HG03432 (cell line): ENCODE results near the gene PTPRD.
"Not testable (repeated sequence)": the region's sequence is repeated elsewhere in the genome, so short reads cannot be mapped to it uniquely, and the experiment has no call there.

Experiments
- ATAC-seq: cut with Tn5 transposase; IDR thresholded peaks from one replicate; pipeline ENCODE4 v1.9.1; 2021; ENCODE audit warnings: mild to moderate bottlenecking, moderate library complexity; ENCODE audit not compliant: unreplicated experiment

Gene PTPRD

DNA sequence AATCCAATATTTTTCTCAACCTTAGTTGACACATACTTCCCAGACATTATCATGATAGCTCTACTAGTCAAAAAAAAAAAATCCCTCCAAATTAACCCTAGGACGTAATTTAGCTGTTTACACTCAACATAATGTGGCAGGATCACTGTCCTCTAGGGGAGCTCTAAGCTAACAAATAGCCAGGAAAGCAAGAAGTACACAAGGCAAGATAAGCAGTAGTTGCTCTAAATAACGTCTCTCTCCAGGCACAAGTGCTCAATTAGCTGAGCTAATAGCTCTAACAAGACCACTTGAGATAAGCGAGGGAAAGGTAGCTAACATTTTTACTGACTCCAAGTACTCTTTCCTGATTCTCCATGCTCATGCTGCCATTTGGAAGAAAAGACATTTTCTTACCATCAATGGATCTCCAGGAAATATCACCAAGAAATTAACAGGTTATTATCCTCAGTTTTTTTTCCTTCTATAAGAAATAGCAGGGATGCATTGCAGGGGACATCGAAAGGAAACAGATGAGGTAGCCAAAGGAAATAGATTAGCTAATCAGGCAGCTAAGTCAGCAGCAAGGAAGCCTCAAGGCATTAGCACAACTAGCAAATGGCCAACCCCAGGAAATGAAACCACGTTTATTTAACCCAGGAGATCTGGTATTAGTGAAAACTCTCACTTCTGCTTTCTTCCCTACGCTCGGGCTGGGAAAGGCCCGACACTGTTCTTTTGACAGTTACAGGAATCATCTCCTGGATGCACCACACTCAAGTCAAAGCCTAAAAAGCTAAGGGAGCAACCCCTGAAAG, 614.1 kb downstream of the PTPRD start:
- peak; percentile 70 for ATAC-seq

GRCh38 chr9:9997585-9997984, 615.2 kb downstream of the PTPRD start:
- ATAC-seq, result no peak

DNA sequence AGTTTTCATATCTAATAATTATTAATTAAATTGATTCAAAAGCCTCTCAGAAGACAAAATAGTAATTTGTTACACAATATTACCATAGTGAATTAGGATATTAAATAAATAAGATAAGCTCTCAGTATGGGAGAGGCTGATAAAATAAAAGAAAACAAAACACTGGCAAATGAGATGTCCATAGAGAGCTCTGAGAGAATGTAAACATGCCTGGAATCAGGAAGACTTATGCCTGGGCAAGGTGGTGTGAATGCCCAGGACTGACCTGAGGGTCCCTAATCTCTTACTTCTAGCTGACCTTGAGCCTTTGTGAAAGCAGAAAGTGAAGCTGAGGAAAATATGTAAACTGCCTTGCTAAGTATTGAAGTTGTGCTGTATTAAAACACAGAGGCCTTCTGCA, 616.5 kb downstream of the PTPRD start:
- ATAC-seq, result no peak

DNA sequence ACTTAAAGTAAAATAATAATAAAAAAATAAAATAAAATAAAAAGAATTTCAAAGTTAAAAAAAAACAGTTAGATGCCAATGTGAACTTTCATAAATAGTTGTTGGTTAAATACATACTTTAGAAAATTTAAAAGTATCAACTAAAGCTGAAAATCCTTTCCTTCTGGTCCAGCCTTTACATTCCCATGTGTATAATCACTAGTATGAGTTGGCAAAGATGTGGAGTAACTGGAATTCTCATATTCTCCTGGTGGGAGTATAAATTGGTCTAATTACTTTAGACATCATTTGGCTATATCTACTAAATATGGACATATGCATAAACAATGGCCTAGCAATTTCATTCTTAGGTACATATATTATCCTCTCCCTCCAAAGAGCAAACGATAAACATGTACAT, 619.9 kb downstream of the PTPRD start:
- no peak for ATAC-seq

GRCh38 chr9:9973062-9973461, 639.7 kb downstream of the PTPRD start:
- no peak for ATAC-seq

- ATAC-seq, result no peak
Observed at GRCh38 chr9:9970514-9970913, 642.3 kb downstream of the PTPRD start.

DNA sequence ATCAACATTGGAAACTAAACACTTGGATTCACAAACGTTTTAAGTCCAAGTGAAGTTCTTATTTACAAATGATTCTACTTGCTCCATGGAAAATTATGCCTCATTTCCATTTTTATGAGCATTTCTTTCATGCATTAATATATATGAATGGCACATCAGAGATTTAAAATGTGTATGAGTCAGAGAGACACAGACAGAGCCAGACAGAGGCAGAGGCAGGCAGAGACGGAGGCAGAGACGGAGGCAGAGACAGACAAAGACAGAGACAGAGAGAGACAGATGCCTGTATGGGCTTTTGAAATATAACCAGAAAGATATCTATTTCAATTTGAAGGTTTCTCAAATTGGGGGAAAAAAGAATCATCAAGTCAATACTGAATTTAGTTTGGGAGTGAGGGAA, 649.0 kb downstream of the PTPRD start:
- ATAC-seq, result no peak

GRCh38 chr9:9961934-9962333, 650.9 kb downstream of the PTPRD start:
- no peak for ATAC-seq

DNA sequence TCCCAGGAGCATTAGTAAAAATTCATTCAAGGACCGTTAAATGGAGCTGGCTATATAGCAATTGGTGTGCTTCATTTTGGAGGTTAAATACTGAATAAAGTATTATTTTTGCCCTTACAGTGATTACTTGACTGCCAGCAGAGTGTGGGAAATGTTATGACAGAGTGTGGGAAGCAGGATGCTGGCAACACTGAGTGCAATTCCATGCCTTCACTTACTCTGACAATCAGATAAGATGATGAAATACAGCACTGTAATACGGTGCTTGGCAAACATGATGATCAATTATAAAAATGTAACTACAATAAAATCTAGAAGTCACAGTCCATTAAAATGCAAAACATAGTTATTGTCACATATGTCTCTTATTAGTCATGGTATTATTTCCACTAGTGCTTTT, 651.3 kb downstream of the PTPRD start:
- ATAC-seq, result no peak

DNA sequence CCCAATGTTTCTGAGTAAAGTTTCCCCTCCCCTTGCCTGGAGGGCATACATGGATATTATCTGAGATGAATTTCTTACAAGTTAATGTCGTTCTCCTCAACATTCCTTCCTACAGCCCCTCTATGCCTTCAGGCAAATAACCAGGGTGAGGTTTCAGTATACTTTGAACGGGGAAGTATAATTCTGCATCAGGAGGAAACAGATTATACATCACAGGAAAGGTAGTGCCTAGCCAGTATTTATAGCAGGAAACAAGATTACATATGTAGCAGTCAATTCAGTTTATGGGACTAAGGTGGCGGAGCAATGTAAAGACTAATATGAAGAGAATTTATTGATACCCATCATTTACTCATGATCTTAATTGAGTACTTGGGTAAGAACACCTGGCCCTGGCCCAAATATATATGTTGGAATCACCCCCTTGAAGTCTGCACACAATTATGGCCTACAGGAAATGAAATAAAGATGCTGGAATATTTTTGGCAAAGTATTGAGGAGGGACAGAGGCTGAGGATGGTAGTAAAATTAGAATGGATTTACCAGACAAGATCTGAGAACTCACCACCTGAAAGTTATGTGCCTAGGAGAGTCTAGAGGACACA, 661.1 kb downstream of the PTPRD start:
- ATAC-seq, result no peak

GRCh38 chr9:9950813-9951212, 662.0 kb downstream of the PTPRD start:
- ATAC-seq, result no peak

GRCh38 chr9:9949978-9950377, 662.8 kb downstream of the PTPRD start:
- no peak for ATAC-seq

DNA sequence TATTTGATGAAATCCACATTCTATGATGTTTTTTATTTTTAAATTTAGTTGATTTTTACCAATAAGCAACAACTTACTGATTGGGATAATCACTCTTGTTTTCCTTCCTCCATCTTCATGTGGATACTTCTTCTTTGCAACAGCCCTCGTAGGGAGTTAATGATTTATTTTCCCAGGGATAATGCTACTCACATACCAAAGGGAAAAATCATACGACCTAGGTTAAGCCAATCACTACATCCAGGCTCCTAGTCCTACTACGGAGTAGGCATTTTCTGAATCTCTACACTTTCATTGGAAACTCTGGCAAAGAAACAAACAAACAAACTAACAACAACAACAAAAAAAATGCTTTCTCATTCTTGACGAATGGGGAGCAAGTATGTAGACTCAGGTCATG, 663.4 kb downstream of the PTPRD start:
- no peak for ATAC-seq

DNA sequence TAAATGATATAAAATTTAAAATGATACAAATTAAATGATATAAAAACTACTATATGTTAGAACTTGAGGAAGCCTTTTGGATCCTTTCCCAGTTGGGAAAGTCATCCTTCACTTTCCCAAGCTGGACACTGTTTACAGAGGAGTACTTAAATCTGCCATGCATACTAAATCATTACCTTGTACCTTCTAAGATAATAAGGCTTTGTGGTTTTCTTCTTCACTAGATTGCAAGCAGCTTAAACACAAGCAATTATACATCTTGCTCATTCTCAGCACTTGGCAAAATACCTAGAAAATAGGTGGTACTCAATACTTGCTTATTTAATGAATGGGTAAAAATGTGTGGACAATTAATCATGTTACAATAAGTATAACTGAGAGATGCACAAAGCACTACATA, 666.8 kb downstream of the PTPRD start:
- ATAC-seq, result no peak

DNA sequence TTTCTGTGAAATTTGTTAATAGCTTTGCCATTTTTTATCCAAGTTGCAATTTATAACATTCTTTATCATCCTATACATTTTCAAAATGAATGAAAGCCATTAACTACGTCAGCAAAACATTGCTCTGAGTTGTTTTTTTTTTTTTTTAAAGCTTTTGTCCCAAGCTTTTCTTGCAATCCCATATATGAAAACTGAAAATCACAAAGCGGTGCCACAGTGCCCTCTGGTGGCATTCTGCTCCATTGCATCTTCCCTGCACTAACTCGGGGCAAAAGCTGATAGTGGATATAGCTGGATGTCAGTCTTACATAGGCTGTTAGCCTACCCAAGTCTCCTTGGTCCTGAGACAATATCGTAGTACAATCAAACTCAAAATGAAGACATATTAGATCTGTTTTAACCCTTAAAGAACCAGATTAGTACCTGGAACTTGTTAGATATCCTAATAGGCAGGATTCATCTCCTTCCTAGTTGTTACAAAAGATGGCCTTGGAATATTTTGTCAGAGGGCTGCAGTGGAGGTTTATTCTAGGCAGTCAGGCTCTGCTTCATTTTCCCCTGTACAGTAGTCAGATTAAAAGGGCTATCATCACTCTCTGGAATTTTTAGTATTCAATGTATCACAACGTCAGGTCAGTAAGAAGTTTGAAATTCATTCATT, 669.9 kb downstream of the PTPRD start:
- ATAC-seq, result peak; percentile 80

DNA sequence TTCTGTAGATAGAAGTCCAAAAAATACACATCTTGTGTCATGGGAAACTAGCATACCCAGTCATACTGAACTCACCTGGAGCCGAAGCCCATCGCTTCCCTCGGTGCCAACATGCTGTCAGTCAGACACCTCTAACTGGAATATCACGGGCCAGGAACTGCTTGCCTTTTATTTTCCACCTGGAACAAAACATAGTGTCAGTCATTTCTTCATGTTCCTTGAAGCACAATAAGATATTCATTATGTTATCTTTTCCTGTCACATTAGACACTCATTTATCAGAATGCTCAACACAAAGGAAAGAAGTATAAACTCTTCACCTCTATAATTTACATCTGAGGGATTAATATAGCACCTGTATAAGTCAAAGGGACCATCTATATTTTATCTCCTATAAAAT, 674.4 kb downstream of the PTPRD start:
- no peak for ATAC-seq

GRCh38 chr9:9931464-9931863, 681.3 kb downstream of the PTPRD start:
- ATAC-seq, result not testable (repeated sequence)

DNA sequence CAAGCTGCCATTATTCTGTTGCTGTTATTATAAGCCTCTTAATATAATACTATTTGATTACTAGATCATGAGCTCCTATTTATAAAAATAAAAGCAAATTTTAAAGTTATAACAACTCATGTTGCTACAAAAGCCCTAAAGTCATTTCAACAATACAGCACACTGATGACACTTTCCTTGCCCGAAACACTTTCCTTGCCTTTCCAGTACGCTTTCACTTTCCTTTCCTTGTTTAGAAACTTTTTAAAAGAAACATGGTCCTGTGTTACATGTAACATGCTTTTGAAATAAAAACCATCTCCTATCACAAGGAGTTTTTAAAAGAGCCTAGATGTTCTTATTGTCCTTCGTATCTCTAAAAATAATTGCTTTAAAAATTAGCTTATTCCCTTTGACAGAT, 688.4 kb downstream of the PTPRD start:
- ATAC-seq, result peak; percentile 67

GRCh38 chr9:9921805-9922204, 691.0 kb downstream of the PTPRD start:
- ATAC-seq, result no peak

- ATAC-seq, result peak; percentile 67
Observed at GRCh38 chr9:9920425-9921060, 692.3 kb downstream of the PTPRD start.

DNA sequence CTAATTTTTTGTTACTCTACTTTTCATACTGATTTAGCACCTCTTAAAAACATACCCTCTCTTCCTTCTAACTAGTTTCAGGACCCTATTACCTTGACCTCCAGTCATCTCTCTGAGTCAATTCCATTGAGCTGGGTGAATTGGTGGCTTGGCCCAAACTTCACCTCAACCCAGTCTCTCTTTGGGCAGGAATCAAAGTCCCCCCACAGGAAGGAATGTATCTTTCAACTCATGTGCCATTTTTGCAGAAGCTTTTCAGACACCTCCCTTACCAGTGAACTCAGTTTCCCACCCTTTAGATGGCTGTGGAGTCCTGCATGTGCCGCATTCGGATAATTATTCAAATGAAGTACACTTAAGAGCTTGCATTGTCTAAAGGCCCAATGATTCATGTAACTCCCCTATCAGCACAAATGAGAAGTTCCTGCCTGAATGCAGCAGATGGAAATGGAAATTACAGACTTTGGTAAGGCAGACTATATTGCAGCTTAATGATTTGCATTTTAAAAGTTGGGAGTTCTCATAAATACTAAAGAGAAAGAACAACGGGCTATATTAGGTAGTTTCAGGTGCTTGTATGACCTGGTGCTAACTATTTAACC, 693.5 kb downstream of the PTPRD start:
- no peak for ATAC-seq
